K562 (cell line): ENCODE results near the gene CCR7. TPM values are rescaled to one million over a fixed set of nuclear protein-coding genes. Genes with fewer than 3 reads are reported as not detected.

Experiments
- AFF4 ChIP-seq: sonication (generic); formaldehyde crosslinking; IDR thresholded peaks from 2 replicates; pipeline ENCODE4 v1.8.0; 2023; ENCODE audit warnings: mild to moderate bottlenecking, missing genetic modification reagents
- CBX5 ChIP-seq: IDR thresholded peaks from 2 replicates; pipeline ENCODE4 v1.6.1; 2014; ENCODE audit warnings: low read depth, borderline replicate concordance
- DMBX1 ChIP-seq: fragments of 250-450 bp; sonication (Bioruptor Pico); IDR thresholded peaks from 2 replicates; pipeline ENCODE4 v1.8.0; 2022; ENCODE audit warnings: inconsistent platforms, mild to moderate bottlenecking, moderate library complexity, borderline replicate concordance
- GABPB2 ChIP-seq: fragments of 250-450 bp; sonication (Bioruptor Pico); conservative IDR thresholded peaks from 2 replicates; pipeline ENCODE4 v1.5.1; 2021; ENCODE audit warnings: mild to moderate bottlenecking
- HEY1 ChIP-seq: fragments of 250-450 bp; sonication (Bioruptor Pico); IDR thresholded peaks from 2 replicates; pipeline ENCODE4 v1.5.0; 2020; ENCODE audit warnings: mild to moderate bottlenecking, moderate library complexity, borderline replicate concordance
- MCM7 ChIP-seq, 2 experiments: fragments of 450-650 bp; IDR thresholded peaks; 2 replicates each; pipeline ENCODE4 v1.6.1; 2016 to 2018
- PBX2 ChIP-seq, 2 experiments: IDR thresholded peaks in 1 of 2; conservative IDR thresholded peaks in 1 of 2; 2 replicates each; pipeline ENCODE4 v1.6.1; 2016; ENCODE audit warnings: low read depth in 2 of 2, mild to moderate bottlenecking in 1 of 2, missing compliant biosample characterization in 1 of 2, missing genetic modification characterization in 1 of 2, moderate library complexity in 1 of 2
- POLR2AphosphoS2 ChIP-seq: IDR thresholded peaks from 2 replicates; pipeline ENCODE4 v1.6.1; 2012; ENCODE audit warnings: low read length, improper control_type of control experiment
- RB1 ChIP-seq: fragments of 450-650 bp; IDR thresholded peaks from 2 replicates; pipeline ENCODE4 v1.6.1; 2017; ENCODE audit warnings: low read depth, mild to moderate bottlenecking
- RFX1 ChIP-seq: fragments of 450-650 bp; IDR thresholded peaks from 2 replicates; pipeline ENCODE4 v1.6.1; 2016; ENCODE audit warnings: mild to moderate bottlenecking, moderate library complexity
- SETDB1 ChIP-seq: IDR thresholded peaks from one replicate; pipeline ENCODE4 v1.6.1; 2012; ENCODE audit warnings: low read length, control low read depth, inconsistent platforms
- SIN3A ChIP-seq, 2 experiments: fragments of 150-350 bp in 1 of 2; IDR thresholded peaks; 2 replicates each; pipeline ENCODE4 v1.6.1; 2011 to 2016; ENCODE audit warnings: borderline replicate concordance in 2 of 2, low read depth in 2 of 2, low read length in 2 of 2, mild to moderate bottlenecking in 2 of 2, moderate library complexity in 2 of 2; ENCODE audit not compliant: control insufficient read depth in 1 of 2
- STAG1 ChIP-seq: sonication (generic); formaldehyde crosslinking; IDR thresholded peaks from 2 replicates; pipeline ENCODE4 v1.5.0; 2020; ENCODE audit warnings: missing genetic modification reagents, borderline replicate concordance
- THAP12 ChIP-seq: fragments of 250-450 bp; sonication (Bioruptor Pico); IDR thresholded peaks from 2 replicates; pipeline ENCODE4 v1.9.0; 2021; ENCODE audit warnings: mild to moderate bottlenecking, inconsistent platforms
- U2AF2 ChIP-seq: fragments of 200-400 bp; formaldehyde crosslinking; optimal IDR thresholded peaks from 2 replicates; pipeline ENCODE3; 2017; ENCODE audit warnings: low read depth, mild to moderate bottlenecking, low read length
- XRCC4 ChIP-seq: IDR thresholded peaks from one replicate; pipeline ENCODE4 v1.6.1; 2011; ENCODE audit not compliant: insufficient read depth, insufficient read length; ENCODE audit errors: extremely low read depth
- ZNF133 ChIP-seq: fragments of 250-450 bp; sonication (Bioruptor Pico); IDR thresholded peaks from 2 replicates; pipeline ENCODE4 v1.4.0; 2020; ENCODE audit warnings: mild to moderate bottlenecking
- ZNF717 ChIP-seq: fragments of 250-450 bp; sonication (Bioruptor Pico); IDR thresholded peaks from 2 replicates; pipeline ENCODE4 v1.5.0; 2021
- polyA plus RNA-seq, 8 experiments: library from polyadenylated mRNA; depleted of rRNA in 4 of 8; stranded (reverse) in 5 of 8; unstranded in 3 of 8; fragments of >200 nt; fragmentation: Nextera tagmentation in 2 of 8; fragmentation: Illumina TruSeq in 1 of 8; extraction: Ambion mirVana in 2 of 8; extraction: Trizol in 1 of 8; gene quantifications; 2 replicates each; pipeline versions ENCODE4 v1.2.1 to v1.2.3, GENCODE V29; 2011 to 2014; ENCODE audit warnings: inconsistent platforms in 1 of 8, missing spikeins in 1 of 8
- total RNA-seq, 7 experiments: library from RNA; depleted of rRNA in 6 of 7; stranded (reverse); fragments of >200 nt in 6 of 7; fragmentation: Illumina TruSeq in 2 of 7; extraction: Trizol in 2 of 7; gene quantifications; 2 replicates each; pipeline versions ENCODE4 v1.2.1 to v1.2.3, GENCODE V29; 2011 to 2021; ENCODE audit warnings: low replicate concordance in 1 of 7

The CCR7 gene
- total and polyA plus RNA-seq, 9 of the 15 experiments (the other 6 are each of a cell fraction or from before 2014, with no cell fraction given), result 0.14 to 1.4 (median 0.56) TPM

- TF ChIP-seq MCM7 (IDR thresholded peaks at IDR 0.05), result no peak
- TF ChIP-seq SIN3A (IDR thresholded peaks at IDR 0.05; ENCODE audit: borderline replicate concordance in 2 of 2, control insufficient read depth in 1 of 2, low read depth in 2 of 2, low read length in 2 of 2), result no peak
- TF ChIP-seq ZNF133 (CRISPR knock-in tag), result no peak
- TF ChIP-seq XRCC4, result no peak
- TF ChIP-seq HEY1, result no peak
- no peak for TF ChIP-seq SETDB1
- TF ChIP-seq GABPB2, result no peak
- no peak for TF ChIP-seq ZNF717 (CRISPR knock-in tag)
- no peak for TF ChIP-seq DMBX1 (CRISPR knock-in tag)
- TF ChIP-seq AFF4 (CRISPR knock-in tag), result no peak
- no peak for TF ChIP-seq PBX2 (CRISPR knock-in tag; IDR thresholded peaks at IDR 0.05; ENCODE audit: low read depth)
- TF ChIP-seq PBX2 (tag; conservative IDR thresholded peaks at IDR 0.05; ENCODE audit: low read depth), result no peak
- no peak for TF ChIP-seq THAP12
- no peak for TF ChIP-seq RB1
- TF ChIP-seq STAG1 (CRISPR knock-in tag), result no peak
- TF ChIP-seq CBX5, result no peak
- TF ChIP-seq RFX1, result no peak
- no peak for TF ChIP-seq POLR2AphosphoS2
- no peak for TF ChIP-seq U2AF2
Observed at GRCh38 chr17:40560592-40561293, 4.5 kb downstream of the CCR7 start (continued).
